ENCODE results near the gene DZANK1.
A peak's percentile ranks its signal among the peaks of the same experiment; 100 is the strongest.

DNA sequence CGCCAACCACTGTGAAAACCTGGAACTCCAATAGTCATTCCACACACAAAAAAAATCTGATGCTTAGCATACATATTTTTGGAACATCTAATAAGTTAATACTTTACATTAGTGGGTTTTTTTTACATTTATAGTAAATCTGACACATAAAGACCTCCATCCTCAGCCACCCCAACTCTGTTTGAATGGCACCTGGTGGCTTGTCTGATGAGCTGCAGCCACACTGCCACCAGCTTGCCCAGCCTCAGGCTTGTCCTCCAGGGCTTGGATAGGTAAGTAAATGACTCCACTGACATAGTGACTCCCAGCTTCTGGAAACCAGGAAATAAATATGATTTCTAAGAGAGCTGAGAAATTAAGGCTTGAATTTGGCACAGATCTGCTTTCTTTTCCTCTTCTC lies 107.0 kb downstream of the DZANK1 start:
- peak in 1 of 6 experiments; percentile 13 for TF ChIP-seq CTCF (IDR thresholded peaks at IDR 0.05)
- no peak for TF ChIP-seq POLR2A (IDR thresholded peaks at IDR 0.05)
